Activated CD4-positive, alpha-beta T cell treated with anti-CD3 and anti-CD28 coated beads, Interleukin-2, amount 50 U/mL, for 24 hours (primary cell): ENCODE data around the gene ABCD3.

Experiments
- DNase-seq, 2 donors: peaks; one replicate each; pipeline ENCODE4 v3.0.0-alpha.2; 2020; ENCODE audit warnings: low read depth in 1 of 2, low spot score in 1 of 2

The ABCD3 gene

GRCh38 chr1:94526152-94526980 is 108.2 kb downstream of the ABCD3 start:
- no peak for DNase-seq

- DNase-seq: no peak
These were observed 109.3 kb downstream of the ABCD3 start for GRCh38 chr1:94527447-94528031.

DNA sequence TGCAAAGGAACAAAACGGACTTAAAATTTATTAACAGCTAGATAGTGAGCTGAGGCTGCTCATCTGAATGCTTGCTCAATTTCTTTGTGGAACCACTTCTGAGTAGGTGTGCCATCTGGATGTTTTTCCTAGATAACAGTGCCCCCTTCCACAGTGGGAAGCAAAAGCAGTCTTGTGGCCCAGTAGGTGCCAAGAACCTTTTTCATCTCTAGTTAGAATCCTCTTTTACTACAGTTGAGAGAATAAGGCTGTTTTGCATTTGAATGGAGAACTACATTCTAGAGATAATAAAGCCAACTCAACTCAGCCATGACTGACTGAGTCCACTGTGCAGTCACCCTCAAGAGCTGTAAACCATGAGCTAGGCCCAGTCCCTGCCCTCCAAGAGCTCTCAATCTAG is 110.1 kb downstream of the ABCD3 start:
- DNase-seq: no peak

GRCh38 chr1:94528826-94529225 is 110.6 kb downstream of the ABCD3 start:
- DNase-seq: no peak

DNA sequence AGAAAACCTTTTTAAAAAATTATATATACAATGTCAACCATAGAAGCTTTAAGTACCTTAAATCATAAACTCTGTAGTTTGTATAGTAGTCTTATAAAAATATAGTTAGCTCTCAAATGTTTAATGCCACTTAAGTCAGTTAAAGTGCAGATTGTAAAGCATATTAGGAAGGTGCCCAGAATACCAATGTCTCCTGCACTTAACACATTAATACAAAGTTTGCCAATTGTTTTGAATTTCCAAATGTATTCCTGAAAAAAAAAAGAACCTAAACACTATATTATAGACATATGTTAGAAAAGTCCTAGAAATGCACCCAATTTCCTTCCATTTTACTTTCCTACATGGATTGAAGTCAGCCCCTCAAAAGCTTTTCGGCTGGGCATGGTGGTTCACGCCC is 111.2 kb downstream of the ABCD3 start:
- DNase-seq: no peak

GRCh38 chr1:94530373-94530878 is 112.2 kb downstream of the ABCD3 start:
- no peak for DNase-seq

- DNase-seq: no peak
These were observed 113.5 kb downstream of the ABCD3 start for GRCh38 chr1:94531664-94532063.

DNA sequence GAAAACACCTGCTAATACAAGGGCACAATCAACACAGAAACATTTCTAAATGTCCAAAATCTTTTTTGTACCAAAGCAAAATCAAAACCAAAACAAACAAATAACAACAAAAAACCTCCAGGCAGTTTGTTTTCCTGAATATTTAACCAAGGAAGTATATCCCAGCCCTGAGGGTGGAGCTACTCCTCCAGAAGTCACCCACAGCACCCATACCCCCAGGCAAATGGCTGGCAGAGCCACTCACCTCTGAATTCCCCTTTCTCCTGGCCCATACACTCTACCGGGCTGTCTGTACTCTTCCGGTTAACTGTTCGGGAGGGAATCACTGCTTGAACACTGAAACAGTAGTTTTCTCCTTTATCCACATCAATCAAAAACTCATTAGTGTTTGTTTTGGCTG is 113.9 kb downstream of the ABCD3 start:
- no peak for DNase-seq

DNA sequence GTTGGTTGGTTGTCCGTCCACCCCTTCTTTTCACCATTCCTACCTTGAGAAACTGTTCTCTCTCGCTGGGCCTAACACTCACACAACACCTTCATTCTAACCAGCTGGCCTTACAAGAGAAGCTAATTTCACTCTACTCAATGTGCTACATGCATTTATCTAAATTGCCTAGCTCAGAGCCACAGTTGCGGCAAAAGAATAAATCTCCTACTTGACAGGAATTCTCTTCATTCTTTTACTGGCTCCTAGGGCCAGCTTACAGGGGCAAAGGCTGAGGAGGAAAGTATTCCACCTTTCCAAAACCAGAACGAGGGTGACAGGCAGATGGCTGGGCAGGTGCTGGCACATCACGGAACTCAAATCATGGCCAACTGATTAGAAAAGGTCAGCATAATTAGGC is 116.9 kb downstream of the ABCD3 start:
- DNase-seq: no peak

- no peak for DNase-seq
These were observed 117.7 kb downstream of the ABCD3 start for GRCh38 chr1:94535879-94536278.

GRCh38 chr1:94537254-94537653 is 119.1 kb downstream of the ABCD3 start:
- no peak for DNase-seq

DNA sequence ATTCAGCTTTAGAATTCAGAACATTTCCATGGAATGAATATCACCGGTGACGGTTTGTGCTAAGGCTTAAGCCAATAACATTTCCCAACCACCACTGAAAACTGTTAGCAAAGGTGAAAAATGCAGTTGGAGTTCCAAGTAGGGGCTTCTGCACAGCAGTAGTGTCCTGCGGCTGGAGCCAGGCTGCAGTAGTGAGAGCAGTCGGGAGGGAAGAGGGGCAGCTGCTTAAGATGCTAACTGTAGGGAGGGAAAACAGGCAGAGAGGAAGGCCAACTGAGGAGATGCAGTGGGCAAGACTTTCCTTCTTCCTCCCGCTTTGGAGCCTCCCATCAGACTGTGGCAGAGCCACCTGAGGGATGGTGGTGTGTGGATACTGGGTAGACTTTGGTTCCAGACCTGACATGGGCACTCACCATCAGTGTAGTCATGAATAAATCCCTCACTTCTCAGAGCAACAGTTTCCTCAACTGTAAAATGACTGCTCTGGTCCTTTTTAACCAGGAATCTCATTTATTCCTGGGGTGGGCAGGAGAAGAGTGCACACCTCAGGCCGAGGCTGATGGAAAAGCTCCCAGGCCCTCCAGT is 120.1 kb downstream of the ABCD3 start:
- DNase-seq: no peak

DNA sequence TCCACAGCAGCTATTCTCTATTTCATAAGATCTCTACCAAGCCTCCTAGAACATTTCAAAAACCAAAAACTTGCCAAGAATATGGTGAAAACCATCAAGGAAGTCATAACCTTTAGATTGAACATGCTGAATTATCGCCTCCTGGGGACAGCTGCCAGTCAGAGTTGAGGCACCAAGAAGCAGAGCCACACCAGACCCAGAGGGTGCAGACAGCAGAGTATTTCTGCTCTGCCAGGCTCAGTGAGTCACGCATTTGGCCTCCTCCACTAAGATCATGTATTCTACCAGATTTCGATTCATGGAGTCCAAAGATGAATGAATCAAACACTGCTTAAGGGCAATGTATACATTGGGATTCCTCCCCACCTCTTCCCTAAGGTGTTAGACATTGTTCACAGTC is 121.3 kb downstream of the ABCD3 start:
- no peak for DNase-seq

DNA sequence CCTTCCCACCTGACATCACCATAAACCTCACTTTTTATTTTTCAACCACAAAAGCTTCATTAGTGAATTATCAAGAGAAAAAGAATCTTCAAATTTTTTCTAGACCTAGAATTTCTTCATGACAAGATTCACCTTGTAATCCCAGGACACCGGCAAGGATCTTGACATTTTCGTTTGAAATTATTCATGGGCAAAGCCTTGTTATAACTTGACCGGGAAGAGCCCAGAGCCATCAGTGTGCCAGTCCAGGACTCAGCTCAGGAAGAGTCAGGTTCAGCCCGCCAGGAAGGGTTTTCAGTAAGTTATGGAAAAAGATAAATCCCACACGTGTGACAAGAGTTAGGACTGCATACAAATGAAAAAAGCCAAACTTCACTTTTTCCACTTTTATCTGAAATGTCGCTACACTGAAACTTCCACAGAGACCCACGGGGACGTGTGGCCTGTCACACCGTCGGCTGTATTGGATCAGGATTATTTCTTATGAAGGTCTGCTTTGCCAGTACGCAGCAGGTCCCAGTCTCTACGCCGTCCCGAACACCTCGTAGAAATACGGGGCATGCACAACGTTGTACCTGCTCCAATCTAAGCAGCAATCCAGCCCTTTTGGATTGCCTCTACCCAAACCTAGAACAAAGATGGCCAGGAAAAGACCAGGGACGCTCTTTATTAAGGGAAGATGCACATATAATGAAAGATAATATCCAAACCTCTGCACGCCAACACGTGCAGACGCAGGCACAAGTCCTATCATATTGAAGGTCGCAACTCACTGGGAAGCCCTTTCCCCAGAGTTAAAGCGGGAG is 122.5 kb downstream of the ABCD3 start:
- no peak for DNase-seq

DNA sequence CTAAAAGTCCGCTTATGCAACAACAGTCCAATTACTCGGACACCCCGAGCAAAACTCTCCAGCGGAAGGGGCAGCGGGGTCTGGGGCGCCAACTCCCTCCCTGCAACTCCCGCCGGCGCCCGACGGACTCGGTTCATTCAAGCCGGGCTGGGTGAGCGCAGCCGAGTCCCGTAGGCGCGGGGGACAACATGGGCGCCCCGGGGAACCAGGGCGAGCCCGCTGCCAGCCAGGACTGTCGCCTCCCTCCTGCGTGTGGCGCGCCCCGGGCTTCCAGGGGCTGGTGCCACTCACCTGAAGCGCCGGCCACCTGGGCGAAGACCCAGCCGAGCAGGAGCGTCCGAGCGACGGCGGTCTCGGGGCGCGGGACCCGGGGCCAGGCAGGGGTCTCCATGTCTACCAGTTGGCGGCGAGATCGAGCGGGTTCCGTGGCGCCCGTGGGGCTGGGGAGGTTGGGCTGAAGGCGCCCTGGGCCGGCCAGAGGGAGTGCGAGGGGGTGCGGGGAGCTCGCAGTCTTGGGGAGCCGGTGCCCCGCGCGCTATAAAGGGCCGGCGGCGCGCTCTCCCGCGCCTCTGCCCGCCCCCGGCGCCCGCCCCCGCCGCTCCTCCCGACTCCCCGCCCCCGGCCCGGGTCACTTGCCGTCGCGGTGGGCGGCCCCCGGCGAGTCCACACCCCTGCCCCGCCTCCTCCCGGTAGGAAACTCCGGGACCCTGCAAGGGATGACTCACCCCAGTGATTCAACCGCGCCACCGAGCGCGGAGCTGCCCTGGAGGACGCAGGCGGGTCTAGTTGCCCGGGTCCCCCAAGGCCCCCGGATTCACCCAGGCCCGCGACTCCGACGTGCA is 123.3 kb downstream of the ABCD3 start, which contains the start of gene F3:
F3 (minus strand) TSS at position 514 of the 842 bp plus-strand sequence; CDS start at position 391, 123 bp downstream.
- DNase-seq: peak; percentile 39 to 69

GRCh38 chr1:94542088-94542870 is 124.1 kb downstream of the ABCD3 start:
- DNase-seq: no peak

GRCh38 chr1:94543001-94543400 is 124.8 kb downstream of the ABCD3 start:
- DNase-seq: no peak

DNA sequence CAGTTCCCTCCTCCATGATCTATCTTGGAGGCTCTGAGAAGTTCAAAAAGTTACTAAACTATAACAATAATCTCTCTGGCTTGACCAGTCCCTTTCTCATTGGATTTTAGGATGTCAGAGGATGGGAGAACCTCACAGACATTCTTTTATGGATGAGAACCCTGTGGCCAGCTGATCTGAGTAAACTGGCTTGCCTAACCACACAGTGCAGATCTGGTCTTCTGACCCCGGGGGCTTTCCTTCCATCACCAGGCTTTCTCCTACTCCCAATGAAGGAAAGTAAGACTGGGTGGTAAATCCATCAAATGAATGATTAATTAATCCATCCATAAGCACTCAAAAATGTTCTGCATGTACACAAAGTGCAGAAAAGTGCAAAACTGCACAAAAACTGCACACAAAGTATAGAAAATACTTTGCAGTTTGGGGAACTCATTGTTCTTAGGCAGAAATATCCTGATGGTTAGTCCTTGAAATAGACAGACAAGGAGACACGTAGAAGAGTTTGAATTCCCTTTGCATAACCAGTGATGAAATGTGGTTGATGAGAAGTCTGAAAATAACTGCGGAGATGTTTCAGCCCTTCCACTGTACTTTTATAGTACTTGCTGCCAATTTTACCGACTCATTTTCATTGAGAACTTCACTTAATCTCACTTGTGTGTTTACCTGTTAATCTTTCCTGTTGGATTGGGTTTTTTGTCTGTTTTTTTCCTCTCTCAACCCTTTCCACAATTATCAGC is 125.9 kb downstream of the ABCD3 start:
- no peak for DNase-seq
